Amniotic stem cell (primary cell): Measurements from ENCODE around the gene SASH1.
"Not testable (repeated sequence)": the region's sequence is repeated elsewhere in the genome, so short reads cannot be mapped to it uniquely, and the experiment has no call there.

Experiments
- DNase-seq: peaks from one replicate; lab custom pipeline; 2025; lab: John Stamatoyannopoulos, UW

Gene SASH1

DNA sequence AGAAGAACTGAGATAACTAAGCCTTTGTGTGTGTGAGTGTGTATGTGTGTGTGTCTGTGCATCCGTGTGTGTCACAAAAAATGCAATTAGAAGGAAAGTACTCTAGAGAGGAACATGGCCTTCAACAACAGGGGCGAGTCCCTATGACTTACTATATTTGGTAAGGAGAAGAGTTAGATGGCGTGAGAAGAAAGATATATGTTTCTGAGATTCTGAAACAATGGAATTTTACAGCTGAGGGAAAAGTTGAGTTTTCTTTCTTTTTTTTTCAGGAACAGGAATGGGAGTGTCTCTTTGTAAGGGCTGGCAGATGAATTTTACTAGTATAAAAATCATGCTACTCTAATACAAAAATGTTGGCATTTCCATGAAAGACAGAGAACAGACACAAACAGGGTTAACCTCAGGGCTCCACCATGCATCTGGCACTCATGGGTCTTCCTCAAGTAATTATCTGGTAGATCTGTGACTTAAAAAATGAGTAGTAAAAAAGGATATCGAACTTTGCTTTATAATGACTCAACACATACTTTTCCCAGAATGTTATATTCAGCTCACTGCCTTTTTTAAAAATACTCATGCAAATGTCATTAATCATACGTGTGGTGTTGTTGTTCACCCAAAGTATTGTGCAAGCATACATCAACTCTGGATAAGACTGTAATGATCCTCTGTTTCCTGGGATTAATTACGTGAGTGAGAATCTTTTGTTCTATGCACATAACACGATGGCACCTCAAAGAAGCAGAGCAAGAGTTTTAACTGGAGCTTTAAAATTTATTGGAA, 12.8 kb upstream of the SASH1 start:
- no peak for DNase-seq

GRCh38 chr6:148332088-148332487, 10.6 kb upstream of the SASH1 start:
- DNase-seq: no peak

- DNase-seq: no peak
Measured at GRCh38 chr6:148336901-148337300, 5.7 kb upstream of the SASH1 start.

DNA sequence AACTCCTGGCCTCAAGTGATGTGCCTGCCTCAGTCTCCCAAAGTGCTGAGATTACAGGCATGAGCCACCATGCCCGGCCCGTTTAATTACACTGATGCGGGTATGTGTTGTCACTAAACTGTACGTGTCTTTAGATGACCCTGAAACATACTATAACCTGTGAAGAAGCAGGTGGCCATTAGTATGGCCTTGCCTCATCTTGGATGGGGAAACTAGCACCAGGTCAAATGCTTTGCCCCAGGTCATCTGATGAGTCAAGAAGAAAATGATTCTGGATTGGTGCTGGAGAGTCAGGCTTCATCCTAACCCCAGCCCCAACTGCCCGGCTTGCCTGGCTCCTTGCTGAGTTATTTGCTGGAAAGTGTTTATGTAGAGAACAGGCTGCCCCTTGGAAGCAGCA, 2.9 kb upstream of the SASH1 start:
- DNase-seq: no peak

DNA sequence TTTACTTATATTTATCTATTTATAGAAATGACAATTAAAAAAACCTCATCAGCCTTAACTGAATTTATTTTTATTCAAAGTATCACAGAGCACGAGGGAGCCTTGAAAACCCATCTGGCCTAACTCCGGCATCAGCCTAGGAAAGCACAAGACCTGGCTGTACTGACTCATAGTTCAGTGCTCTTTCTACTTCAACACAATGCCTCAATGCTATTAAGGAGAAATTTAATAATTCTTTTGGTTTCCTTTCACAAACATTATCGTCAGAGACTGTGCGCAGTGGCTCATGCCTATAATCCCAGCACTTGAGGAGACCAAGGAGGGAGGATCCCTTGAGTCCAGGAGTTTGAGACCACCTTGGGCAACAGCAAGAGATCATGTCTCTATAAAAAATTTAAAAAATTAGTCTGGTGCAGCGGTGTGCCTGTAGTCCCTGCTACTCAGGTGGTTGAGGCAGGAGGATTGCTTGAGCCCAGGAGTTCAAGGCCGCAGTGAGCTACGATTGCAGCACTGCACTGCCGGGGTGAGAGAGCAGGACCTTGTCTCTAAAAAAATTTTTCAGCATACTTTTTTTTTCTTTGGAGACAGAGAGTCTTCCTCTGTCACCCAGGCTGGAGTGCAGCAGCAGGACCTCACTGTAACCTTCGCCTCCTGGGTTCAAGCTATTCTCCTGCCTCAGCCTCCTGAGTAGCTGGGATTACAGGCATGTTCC, 1.9 kb upstream of the SASH1 start:
- DNase-seq: no peak

- DNase-seq: no peak
Measured at GRCh38 chr6:148342100-148342349, 613 bp upstream of the SASH1 start.

- DNase-seq: no peak
Measured at GRCh38 chr6:148343047-148343782, 577 bp downstream of the SASH1 start.

- DNase-seq: no peak
Measured at GRCh38 chr6:148345176-148345575, 2.5 kb downstream of the SASH1 start.

DNA sequence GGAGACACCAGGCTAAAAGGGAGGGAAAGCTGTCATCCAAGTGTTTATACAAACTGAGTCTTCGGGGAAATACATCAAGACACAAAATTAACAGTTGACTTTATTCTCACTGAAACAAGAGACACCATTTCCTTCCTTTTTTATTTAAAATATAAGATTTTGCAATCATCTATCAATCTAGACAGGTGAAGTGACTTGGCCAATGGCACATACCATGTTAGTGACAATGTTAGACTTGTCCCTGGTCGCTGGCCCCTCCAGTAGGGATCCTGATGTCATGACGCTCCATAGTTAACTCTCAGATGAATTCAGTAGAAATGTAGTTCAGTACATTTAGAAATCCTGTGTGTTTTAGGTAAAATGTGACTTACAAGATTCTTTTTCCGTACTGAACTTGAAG, 2.9 kb downstream of the SASH1 start:
- DNase-seq: no peak

DNA sequence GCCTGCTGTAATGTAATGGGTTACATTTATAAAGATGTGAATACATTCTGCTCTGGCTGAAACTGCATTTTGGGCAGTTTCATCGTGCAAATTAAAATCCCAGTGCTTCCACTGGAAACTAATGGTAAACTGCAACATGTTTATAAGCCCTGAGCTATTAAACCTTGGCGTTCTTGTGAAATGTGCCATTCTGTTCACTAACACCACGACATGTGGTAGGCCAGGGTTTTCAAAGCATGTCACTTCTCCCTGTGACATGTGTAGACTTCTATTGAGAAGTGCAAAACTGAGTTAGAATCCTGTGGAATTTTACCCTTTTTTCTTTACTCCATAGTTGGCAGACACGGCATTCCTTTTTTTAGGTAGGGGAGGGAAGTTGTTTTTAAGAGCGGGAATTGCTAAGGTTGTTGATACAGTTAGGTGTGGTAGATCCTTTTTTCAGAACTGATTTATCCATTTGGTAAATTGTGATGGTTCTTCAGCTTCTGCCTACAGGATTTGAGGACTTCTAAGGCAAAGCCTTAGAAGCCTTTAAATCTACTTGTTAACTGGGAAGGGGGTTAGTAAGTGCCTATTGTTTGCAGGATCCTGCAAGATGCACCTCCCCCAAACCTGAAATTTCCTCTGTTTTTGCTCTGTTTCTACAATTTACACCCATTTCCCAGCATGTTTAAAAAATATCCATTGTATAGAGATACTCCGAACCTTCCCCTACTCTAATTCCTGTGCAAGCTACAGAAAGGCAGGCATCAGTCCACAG, 4.2 kb downstream of the SASH1 start:
- no peak for DNase-seq

- DNase-seq: no peak
Measured at GRCh38 chr6:148347441-148348054, 4.9 kb downstream of the SASH1 start.

DNA sequence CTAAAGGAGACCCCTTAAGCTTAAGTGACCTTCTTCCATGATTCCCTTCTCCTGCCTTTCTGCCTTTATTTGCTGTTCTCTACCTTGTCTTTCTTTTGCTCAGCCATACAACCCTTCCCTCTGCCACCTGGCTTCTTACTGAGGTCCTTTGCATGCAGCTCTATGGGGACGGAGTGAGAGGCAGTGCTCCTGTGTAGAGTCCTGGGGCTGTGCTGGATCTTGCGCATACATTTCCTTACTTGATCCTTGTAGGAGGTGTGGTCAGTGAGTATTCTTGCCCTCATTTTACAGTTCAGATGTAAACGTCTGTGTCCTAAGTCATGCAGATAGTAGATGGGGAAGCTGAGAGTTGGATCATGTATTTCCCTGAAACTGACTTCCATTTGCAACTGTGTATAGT, 5.7 kb downstream of the SASH1 start:
- DNase-seq: no peak

- DNase-seq: no peak
Measured at GRCh38 chr6:148348778-148349177, 6.1 kb downstream of the SASH1 start.

DNA sequence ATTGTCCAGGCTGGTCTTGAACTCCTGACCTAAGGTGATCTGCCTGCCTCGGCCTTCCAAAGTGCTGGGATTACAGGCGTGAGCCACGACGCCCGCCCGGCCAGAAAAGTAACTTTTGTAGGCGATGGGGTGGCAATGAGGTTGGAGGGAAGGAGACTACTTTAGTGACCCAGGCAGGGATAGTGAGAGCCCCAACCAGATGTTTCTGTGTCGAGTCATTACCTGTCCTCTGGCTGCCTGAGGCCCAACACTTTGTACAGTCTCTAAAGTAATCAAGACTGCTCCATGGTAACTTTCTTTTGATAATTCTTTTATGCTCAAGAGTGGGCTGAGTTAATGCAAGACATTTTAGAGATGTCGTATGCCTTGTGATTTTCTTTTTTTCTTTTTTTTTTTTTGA, 6.8 kb downstream of the SASH1 start:
- no peak for DNase-seq

- DNase-seq: no peak
Measured at GRCh38 chr6:148351309-148351708, 8.7 kb downstream of the SASH1 start.

DNA sequence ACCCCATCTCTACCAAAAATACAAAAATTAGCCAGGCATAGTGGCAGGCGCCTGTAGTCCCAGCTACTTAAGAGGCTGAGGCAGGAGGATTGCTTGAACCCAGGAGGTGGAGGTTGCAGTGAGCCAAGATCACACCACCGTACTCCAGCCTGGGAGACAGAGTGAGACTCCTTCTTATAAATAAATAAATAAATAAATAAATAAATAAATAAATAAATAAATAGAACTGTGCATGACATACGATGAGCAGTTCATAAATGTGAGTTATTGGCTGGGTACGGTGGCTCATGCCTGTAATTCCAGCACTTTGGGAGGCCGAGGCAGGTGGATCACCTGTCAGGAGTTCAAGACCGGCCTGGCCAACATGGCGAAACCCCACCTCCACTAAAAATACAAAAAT, 9.8 kb downstream of the SASH1 start:
- not testable (repeated sequence) for DNase-seq

DNA sequence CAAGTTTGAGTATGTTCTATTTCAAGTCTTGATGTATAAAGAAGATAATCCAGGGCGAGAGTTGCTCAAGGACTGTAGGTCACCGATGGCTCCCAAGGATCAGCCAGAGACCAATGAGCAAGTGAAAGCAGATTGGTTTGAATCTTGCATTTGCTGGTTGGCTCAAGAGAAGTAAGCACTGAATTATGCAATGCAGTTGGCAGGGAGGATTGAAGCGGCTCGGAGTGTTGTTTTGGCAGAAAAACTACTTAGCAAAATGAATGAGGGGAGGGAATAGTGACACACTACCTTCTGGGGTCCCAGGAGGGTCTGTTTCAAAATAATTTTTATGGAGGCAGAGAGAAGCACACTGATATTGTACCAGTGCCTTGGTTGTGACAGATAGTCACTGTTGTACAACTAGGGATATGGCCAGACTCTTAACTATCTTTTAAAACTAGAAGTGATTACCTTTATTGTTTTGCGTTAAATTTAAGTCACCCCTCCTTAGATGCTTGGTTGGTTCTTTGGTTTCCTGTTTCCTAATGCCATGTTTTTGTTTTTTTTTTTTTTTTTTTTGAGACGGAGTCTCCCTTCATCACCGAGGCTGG, 15.7 kb downstream of the SASH1 start:
- DNase-seq: no peak

GRCh38 chr6:148359228-148359627, 16.6 kb downstream of the SASH1 start:
- DNase-seq: no peak

DNA sequence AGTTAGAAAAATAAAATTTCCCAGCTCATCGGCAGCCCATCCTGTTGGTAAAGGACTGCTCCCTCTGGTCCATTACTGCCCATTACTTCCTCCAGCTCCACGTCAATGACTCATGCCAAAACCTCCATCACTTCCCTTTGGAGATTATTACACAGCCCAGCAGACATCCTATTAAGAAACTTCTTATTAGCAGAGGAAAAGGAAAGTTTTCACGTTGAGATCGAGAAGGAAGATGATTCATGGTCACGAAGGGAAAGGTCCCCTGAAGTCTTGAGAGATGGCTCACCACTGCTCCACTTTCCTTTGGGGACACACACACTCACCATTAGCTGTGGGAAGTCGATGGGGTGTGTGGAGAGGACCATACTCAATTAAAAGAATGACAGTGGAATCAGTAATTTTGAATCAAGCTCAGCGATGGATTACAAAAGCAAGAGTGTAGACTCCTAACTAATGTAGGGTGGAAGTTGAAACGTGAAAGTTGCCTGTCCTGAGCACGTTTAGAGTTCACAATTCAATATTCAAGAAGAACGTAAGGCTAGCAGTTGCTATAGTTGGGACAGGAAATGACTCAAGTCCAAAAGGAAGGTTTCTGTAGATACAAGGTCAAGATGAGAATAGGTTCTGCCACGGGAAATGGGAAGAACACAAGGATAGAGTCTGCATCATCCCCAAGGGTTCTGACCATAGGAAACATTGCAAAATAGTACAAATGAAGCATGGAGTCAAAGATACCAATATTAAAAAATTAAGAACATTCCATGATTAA, 21.6 kb downstream of the SASH1 start:
- no peak for DNase-seq

GRCh38 chr6:148365041-148365440, 22.4 kb downstream of the SASH1 start:
- no peak for DNase-seq
